ENCODE measurements around the gene SYT12. TPM values are rescaled to one million over a fixed set of nuclear protein-coding genes. Genes with fewer than 3 reads are reported as not detected.

The SYT12 gene
- total RNA-seq, 1 experiment from 2014 or later, result 3.1 TPM

DNA sequence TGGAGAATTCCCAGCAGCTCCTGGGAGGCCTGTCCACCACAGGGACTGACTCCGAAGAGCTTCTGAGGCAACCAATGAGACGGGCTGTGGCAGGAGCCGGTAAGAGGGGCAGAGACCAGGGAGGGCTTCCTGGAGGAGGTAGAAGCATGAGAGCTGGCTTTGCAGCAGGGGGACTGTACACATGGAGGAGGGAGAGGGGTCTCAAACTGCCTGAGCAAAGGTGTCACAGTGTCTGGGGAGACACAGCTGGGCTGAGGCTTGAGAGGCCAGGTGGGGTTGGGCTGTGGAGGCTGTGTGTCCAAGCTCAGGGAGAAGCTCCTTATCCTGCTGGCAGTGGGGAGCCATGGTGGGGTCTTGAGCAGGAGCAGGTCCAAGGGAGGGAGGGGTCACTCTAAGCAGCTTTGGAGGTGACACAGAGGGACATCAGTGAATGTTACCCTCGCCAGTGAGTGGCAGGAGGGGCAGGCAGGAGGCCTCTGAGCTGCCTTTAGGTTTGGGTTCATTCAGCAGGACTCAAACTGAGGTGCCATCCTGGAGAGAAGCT lies 29.1 kb downstream of the SYT12 start:
- H3K27me3 ChIP-seq (replicated peaks; ENCODE audit: insufficient read depth, low read depth, low read length, poor library complexity), result no peaks in the 10 kb centered on the region
- DNase-seq (ENCODE audit: low spot score), result no peak
- no TSS peak for BruUV-seq (replicated peaks)
- TF ChIP-seq, protein P1, sequence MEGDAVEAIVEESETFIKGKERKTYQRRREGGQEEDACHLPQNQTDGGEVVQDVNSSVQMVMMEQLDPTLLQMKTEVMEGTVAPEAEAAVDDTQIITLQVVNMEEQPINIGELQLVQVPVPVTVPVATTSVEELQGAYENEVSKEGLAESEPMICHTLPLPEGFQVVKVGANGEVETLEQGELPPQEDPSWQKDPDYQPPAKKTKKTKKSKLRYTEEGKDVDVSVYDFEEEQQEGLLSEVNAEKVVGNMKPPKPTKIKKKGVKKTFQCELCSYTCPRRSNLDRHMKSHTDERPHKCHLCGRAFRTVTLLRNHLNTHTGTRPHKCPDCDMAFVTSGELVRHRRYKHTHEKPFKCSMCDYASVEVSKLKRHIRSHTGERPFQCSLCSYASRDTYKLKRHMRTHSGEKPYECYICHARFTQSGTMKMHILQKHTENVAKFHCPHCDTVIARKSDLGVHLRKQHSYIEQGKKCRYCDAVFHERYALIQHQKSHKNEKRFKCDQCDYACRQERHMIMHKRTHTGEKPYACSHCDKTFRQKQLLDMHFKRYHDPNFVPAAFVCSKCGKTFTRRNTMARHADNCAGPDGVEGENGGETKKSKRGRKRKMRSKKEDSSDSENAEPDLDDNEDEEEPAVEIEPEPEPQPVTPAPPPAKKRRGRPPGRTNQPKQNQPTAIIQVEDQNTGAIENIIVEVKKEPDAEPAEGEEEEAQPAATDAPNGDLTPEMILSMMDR (conservative IDR thresholded peaks at IDR 0.05; ENCODE audit: low read depth, low read length), result no peak
- no peak for TF ChIP-seq EZH2 (IDR thresholded peaks at IDR 0.05; ENCODE audit: borderline replicate concordance, low read depth, low read length, poor library complexity, severe bottlenecking)
- CTCF ChIA-PET, result interaction anchor here (0.6 to 2.2 kb wide), 3 partner anchors 30 to 391 kb away, joined by 3 to 21 read pairs (median 3); partner anchors contain the start of genes CORO1B and SYT12
- no peak overlapping the region for H3K27ac ChIP-seq (ENCODE audit: low read depth, low read length, poor library complexity, severe bottlenecking)
- H3K36me3 ChIP-seq (ENCODE audit: insufficient read depth, low read length, poor library complexity, severe bottlenecking), result no peaks in the 10 kb centered on the region
- no peaks in the 10 kb centered on the region for H3K9me3 ChIP-seq (ENCODE audit: low read depth, low read length, poor library complexity, severe bottlenecking)
- peaks cover 12% of the 10 kb centered on the region for H3K4me1 ChIP-seq (ENCODE audit: insufficient read depth, low read length, poor library complexity, severe bottlenecking)
- POLR2A ChIA-PET (ENCODE audit: low non-redundant PET), result no interaction called here
- intact Hi-C loops (cut with micrococcal nuclease; ENCODE audit: unreplicated experiment), result loop anchor here (10.0 kb wide), 3 partner anchors 203 to 333 kb away; no protein-coding TSS in a partner anchor
- no peak overlapping the region for H3K4me3 ChIP-seq (ENCODE audit: low read depth, low read length, poor library complexity, severe bottlenecking)

DNA sequence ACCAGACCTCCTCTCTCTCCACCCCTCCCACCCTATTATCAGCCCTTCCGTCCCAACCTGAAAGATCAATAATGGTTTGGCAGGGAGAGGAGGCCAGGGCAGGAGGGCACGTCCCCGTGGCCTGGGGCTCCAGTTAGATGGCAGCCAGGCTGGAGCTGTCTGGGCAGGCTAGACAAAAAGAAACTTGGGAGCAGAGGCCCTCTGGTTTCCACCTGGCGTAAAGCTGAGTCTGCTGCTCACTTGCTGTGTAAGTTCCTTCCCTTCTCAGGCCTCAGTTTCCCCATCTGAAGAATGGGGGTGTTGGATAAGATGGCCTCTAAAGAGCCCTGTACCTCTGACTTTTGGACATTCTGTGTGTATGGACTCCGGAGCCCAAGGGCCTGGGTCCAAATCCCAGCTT lies 30.0 kb downstream of the SYT12 start:
- no peak overlapping the region for H3K4me3 ChIP-seq (ENCODE audit: low read depth, low read length, poor library complexity, severe bottlenecking)
- intact Hi-C loops (cut with micrococcal nuclease; ENCODE audit: unreplicated experiment), result loop anchor here (10.0 kb wide), 3 partner anchors 202 to 332 kb away; no protein-coding TSS in a partner anchor
- no peaks in the 10 kb centered on the region for H3K27me3 ChIP-seq (replicated peaks; ENCODE audit: insufficient read depth, low read depth, low read length, poor library complexity)
- POLR2A ChIA-PET (ENCODE audit: low non-redundant PET), result no interaction called here
- CTCF ChIA-PET, result interaction anchor here (0.7 to 2.2 kb wide), 4 partner anchors 12 to 265 kb away, joined by 4 to 21 read pairs (median 8); no protein-coding TSS in a partner anchor
- H3K27ac ChIP-seq (ENCODE audit: low read depth, low read length, poor library complexity, severe bottlenecking), result no peak overlapping the region
- H3K36me3 ChIP-seq (ENCODE audit: insufficient read depth, low read length, poor library complexity, severe bottlenecking), result no peaks in the 10 kb centered on the region
- TF ChIP-seq, protein P1 (conservative IDR thresholded peaks at IDR 0.05; ENCODE audit: low read depth, low read length), result no peak
- TF ChIP-seq EZH2 (IDR thresholded peaks at IDR 0.05; ENCODE audit: borderline replicate concordance, low read depth, low read length, poor library complexity, severe bottlenecking), result no peak
- H3K9me3 ChIP-seq (ENCODE audit: low read depth, low read length, poor library complexity, severe bottlenecking), result no peaks in the 10 kb centered on the region
- DNase-seq (ENCODE audit: low spot score), result no peak
- peaks cover 12% of the 10 kb centered on the region for H3K4me1 ChIP-seq (ENCODE audit: insufficient read depth, low read length, poor library complexity, severe bottlenecking)
- no TSS peak for BruUV-seq (replicated peaks)

DNA sequence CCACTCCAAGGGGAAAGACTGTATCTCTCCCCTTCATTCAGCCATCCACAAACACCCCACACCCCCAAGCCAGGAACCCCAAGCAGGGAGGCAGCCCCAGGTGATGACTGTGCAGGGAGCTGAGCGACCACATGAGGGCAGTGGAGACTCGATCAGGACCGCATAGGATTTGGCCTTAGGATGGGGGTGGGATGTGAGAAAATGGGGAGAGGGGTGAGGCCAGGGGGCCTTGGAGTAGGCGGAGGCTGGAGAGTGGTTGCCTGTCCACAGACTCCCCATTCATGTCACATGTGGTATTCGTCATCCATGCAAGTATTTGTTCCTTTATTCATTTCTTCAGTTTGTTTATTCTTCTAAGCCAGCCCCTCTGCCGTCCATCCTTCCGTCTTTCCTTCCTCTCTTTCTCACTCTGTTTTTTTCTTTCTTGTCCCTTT lies 31.0 kb downstream of the SYT12 start:
- peaks cover 12% of the 10 kb centered on the region for H3K4me1 ChIP-seq (ENCODE audit: insufficient read depth, low read length, poor library complexity, severe bottlenecking)
- no peak overlapping the region for H3K4me3 ChIP-seq (ENCODE audit: low read depth, low read length, poor library complexity, severe bottlenecking)
- no peak for TF ChIP-seq EZH2 (IDR thresholded peaks at IDR 0.05; ENCODE audit: borderline replicate concordance, low read depth, low read length, poor library complexity, severe bottlenecking)
- TF ChIP-seq, protein P1 (conservative IDR thresholded peaks at IDR 0.05; ENCODE audit: low read depth, low read length), result peak; percentile 93
- BruUV-seq (replicated peaks), result no TSS peak
- no peak overlapping the region for H3K27ac ChIP-seq (ENCODE audit: low read depth, low read length, poor library complexity, severe bottlenecking)
- no peaks in the 10 kb centered on the region for H3K27me3 ChIP-seq (replicated peaks; ENCODE audit: insufficient read depth, low read depth, low read length, poor library complexity)
- DNase-seq (ENCODE audit: low spot score), result peak; percentile 71
- ChIA-PET POLR2A (ENCODE audit: low non-redundant PET) (no interaction called here), CTCF (interaction anchor here (0.6 to 2.2 kb wide), 6 partner anchors 11 to 560 kb away, joined by 3 to 21 read pairs (median 6); partner anchors contain the start of gene KDM2A)
- H3K9me3 ChIP-seq (ENCODE audit: low read depth, low read length, poor library complexity, severe bottlenecking), result no peaks in the 10 kb centered on the region
- H3K36me3 ChIP-seq (ENCODE audit: insufficient read depth, low read length, poor library complexity, severe bottlenecking), result no peaks in the 10 kb centered on the region
- intact Hi-C loops (cut with micrococcal nuclease; ENCODE audit: unreplicated experiment), result loop anchor here (10.0 kb wide), 3 partner anchors 201 to 331 kb away; no protein-coding TSS in a partner anchor
